Mesenteric fat pad (tissue), 1 donor: ENCODE data around the gene CIB4. TPM values are rescaled to one million over a fixed set of nuclear protein-coding genes. Genes with fewer than 3 reads are reported as not detected.

ENCODE experiments used
- DNase-seq: peaks from one replicate; pipeline ENCODE4 v3.0.0-alpha.2; 2020; ENCODE audit warnings: low spot score
- total RNA-seq: library from RNA; stranded (reverse); fragmentation: NEBNext Ultra II Directional; extraction: Animal tissue kit (Norgen Biotek cat#: 25700); gene quantifications from one replicate; pipeline ENCODE4 v1.2.1, GENCODE V29; 2021
- donor health status: DM: yes; HTN: yes; CAD: no.

The CIB4 gene
- total RNA-seq, 1 donor from 2014 or later: not detected

DNA sequence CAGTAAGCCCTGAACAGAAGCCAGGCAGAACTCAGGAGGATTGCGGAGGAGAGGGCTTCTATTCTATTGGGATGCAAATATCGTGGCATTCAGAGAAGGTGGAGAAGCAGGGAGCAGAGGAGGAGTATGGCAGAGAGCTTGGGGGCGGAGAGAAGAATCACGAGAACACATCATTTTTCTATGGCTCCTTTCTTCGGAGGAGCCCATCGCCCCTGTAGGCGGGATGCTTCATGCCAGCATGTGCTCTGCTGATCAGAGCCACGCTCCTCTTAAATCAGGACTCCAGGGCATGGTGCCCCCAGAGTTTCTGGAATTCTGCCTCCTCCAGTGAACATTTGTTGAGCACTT, 71.1 kb downstream of the CIB4 start:
- DNase-seq: peak; percentile 30

DNA sequence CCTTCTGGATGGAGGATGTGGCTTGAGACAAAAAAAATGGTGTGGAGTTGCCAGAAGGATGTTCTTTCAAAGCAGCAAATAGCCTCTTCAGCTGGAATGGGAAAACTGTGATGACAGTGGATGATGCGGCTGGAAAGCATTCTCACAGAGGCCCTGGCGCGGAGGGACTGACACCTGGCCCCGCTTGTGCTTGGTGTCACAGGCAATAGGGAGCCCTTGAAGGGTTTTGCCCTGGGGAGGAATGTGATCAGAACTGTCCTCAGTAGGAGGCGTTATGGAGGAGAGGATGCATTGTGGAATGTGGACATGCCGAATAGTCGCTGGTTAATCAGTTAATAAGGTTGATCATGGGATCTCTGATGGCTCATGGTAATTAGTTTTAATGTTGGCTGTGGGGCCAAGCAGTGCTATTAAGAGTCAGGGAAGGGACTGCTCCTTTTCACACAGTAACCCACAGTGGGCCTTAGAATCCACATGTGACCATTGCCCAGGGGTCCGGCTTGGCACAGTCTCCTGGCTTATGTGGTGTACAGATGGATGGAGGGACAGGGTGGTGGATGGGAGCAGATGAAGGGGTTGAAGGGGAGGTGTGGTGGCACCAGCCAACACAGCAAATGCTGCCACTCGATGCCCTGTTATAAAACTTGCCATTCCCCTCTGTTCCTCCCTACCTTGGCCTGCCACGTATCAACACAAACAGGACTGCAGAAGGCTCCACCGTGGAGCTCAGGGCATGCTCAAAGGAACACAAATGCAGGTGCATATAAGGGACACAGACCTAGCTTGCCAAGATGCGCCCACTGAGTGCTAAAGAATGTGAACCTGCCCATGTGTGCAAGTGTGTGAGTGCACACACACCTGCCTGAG, 71.7 kb downstream of the CIB4 start:
- peak; percentile 87 for DNase-seq

DNA sequence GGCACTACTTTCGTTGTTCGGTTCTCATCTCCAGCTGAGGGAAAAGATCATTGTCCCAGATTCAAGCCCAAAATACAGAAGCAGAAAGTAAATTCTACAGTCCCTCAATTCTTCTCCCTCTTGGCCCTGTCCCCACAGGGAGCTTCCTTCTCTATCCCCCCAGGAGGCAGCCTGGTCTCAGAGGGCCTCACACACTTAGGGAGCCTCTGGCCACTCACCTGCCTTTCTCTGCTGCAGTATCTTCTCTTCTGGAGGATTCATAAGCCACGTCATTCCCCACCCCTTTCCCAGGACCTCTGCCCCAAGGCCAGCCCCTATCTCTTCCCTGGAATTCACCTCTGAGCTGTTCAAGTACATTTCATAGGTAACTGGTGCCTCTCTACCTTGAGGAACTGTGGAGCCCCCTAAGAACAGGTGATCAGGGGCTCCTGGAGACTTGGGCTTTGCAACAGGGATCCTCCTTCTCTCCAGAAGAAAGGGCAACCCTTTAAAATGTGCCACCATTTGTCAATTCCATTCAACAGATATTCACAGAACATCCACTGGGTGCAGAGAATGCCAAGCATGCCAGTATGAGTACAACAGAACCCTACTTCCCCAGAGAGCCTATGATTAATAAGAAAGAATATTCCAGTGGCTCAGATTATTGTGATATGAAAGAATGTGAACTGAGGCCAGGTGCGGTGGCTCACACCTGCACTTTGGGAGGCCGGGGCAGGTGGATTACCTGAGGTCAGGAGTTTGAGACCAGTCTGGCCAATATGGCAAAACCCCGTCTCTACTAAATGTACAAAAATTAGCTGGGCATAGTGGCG, 72.9 kb downstream of the CIB4 start:
- peak; percentile 37 for DNase-seq

DNA sequence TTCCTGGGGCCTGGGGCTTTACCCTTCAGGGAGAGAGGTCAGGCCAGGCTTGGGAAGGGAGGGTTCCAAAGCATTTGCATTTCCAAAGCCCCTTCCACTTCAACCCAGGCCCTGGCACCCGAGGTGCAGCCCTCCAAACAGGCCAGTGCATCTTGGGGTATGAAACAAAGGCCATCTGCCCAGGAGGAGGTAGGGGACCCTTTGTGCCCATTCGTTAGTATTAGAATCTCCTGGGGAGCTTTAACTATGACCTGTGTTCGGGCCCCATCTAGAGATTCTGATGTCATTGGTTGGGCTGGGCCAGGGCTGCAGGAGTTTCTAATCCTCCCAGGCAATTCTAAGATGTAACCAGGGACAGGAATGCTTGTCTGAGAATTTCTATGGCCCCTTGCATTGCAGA, 73.6 kb downstream of the CIB4 start:
- DNase-seq: peak; percentile 43

DNA sequence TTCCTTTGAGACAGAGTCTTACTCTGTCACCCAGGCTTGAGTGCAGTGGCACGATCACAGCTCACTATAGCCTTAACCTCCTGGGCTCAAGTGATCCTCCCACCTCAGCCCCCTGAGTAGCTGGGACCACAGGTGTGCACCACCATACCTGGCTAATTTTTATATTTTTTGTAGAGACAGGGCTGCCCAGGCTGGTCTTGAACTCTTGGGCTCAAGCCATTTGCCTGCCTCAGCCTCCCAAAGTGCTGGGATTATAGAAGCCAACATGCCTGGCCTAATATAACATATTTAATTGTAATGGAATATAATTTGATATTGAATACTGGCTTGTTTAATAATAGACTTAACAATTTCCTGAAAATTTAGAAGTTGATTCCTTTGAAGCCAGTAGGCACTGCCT, 74.4 kb downstream of the CIB4 start:
- DNase-seq: peak; percentile 9

DNA sequence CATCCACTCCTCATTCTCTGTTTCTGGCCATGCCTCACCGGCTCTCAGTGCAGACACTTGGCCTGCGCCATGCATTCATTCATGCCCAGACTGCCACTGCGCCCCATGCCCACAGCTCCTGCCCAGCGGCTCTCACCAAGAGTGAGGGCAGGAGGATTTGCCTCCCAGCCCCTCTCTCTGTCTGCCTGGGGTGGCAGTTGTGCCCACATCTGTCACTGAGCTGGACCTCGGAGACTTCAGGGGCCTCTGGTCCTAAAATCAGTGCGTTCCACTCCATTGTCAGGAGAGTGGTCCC, 75.1 kb downstream of the CIB4 start:
- DNase-seq: peak; percentile 72

DNA sequence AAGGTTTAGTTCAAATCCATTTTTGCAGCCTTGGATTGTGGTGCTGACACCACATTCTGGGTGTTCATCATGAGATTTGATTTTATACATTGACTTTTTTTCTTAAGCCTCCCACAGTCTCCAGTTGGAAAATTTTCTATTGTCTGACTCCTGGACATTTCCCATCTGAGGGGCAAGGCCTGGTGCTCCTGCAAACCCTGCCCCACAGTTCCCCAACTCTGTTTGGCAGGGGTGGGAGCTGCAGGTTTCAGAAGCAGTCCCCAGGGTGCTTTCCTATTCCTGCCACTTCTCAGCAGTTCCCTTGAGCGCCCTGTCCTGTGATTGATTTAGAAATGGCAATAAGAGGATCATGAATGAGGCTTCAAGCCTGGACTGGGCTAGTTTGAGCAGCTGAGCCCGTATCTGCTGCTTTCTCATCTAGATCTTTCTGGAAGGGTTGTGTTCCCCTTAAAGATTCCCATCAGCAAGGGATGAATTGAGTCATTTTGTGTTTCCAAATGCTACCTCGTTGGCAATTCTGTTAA, 77.0 kb downstream of the CIB4 start:
- peak; percentile 55 for DNase-seq

DNA sequence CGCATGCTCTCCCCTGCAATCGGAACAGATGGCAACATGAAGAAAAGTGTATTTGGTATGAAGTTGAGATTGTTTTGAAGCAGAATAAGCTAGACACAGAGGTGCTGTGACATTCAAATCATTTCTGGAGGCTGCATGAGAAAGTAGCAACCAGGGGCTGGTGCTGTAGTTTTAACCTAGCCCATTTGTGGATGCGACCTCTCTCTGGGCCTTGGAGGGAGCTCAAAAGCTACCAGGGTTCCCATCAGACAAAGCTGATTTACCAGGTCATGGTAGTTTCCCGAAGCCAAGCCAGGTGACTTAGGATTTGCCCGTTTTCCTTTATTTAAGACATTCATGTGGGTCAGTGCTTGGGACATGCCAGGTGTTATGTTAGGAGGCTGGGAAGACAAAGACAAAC, 77.5 kb downstream of the CIB4 start:
- peak; percentile 26 for DNase-seq

DNA sequence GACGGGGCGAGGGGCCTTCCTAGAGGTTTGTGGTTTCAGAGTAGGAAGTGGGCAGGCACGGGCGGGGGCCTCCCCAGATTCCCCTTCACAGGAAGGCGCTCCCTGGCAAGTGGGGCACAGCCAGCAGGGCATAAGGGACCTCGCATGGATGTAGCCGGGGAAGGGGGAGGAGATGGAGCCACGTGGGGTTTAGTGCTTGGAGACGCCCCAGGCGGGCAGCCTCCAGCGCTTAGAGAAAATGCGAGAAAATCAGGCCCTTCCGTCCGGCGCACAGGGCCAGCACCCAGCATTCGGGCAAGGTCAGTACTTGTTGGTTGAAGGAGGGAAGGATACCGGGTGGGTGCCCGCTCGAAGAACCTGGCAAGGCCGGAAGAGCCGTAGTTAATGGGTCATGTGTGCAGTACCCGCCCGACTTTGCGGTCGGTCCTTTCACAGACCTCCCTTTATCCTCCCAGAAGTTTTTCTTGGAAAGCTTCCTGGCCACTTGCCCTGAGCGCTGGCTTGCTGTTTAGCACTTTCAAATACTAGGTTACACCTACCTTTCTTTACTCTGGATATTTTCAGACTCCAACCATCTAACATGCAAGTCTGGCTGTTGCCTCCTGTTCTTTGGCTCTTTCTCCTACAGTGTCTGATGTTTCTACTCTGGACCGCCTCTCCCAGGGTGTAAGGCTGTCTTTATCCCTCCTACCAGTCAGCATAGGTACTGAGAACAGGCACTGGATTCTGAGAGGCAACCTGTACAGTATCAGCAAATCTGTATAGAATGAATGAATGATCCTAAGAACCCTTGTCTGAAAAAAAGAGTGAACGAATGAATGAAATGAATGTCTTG, 78.1 kb downstream of the CIB4 start:
- peak; percentile 84 for DNase-seq

DNA sequence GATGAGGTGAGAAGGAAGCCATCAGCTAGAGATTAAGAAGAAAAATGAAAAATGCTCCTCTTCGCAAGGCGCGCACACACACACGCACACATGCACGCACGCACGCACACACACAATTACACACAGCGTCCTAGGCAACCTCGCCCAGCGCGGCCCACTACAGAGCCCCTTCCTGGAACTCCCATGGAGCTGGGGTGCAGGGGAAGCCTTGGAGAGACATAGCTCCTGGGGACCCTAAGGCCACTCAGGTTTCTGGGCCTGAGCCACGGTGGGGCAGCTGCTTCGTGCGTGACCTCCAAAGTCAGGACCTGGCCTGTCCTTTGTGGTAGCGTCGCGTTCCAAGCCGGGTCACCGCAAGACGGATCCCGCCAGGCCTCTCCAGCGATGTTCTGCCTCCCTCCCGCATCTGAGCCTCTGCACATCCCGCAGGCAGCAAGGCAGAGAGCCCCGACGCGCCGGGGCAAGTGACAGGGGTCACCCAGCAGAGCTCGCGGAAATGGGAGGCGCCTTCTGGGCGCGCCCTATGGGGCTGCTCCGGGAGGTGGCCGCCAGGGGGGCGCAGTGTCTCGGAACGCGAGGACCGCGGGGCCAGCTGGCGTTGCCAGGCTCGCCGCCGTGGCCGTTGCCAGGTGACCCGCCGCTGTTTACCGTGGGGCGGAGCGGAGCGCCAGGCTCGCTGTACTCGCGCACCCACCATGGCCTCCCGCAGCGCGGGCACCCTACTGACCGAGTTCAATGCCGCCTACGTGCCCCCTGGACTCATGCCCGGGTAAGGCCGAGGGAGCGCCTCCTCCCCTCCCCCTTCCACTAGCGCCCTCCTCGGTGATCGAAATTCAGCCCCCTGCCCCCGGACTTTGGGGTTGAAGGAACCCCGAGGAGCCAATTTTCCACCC, 79.0 kb downstream of the CIB4 start:
- peak; percentile 91 for DNase-seq

DNA sequence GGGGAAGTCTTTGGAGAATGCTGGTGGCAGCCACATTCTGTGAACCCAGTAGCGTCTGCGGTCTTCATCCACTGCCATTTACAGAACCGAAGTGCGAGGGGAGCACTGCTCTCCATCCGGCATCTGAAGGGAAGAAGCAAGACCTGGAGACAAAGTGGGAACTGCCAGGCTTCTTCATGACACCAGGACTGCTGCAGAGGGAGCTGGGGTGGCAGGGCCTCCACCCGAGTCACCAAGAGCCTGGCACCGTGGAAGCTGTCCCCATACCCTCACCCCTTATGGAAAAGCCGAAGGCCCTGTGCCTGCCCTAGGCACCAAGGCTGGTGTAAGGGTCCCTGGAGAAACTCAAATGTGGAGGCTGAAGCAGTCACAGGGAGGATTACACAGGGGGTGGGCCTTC, 79.8 kb downstream of the CIB4 start:
- peak; percentile 68 for DNase-seq

DNA sequence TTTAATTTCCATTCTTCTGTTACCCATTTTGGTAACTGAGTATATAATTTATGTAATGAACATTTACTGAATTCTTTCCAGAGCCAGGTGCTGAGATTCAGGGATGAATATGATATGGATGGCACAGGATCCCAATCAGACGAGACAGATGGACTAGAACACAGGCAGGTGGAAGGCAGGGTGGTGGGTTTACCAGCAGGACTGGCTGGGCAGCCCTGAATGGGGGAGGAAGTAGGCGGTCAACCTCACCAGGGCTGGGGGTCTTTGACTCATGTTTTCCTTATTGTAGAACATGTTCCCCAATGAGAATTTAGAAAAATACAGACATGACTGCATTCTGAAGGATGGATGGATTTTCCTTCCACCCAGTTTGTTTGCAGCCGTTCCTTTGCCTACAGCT, 80.3 kb downstream of the CIB4 start:
- DNase-seq: peak; percentile 37

DNA sequence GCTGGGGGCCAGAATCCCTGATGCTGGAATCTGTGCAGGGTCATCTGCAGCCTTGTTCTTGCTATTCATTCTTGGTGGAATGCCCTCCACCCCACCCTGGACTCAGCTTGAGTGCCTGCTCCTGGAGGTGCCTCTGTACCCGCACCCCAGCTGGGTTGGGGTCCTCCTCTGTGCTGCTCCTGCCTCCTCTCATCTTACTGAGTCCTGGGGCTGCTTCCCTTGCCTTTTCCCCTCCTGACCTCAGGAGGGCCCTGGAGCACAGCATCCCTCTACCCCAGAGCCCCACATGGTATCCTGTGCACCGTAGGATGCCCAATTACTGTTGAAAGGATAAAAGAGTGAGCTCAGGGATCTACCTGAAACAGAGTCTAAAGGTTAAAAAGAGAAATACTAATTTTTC, 81.6 kb downstream of the CIB4 start:
- peak; percentile 57 for DNase-seq

DNA sequence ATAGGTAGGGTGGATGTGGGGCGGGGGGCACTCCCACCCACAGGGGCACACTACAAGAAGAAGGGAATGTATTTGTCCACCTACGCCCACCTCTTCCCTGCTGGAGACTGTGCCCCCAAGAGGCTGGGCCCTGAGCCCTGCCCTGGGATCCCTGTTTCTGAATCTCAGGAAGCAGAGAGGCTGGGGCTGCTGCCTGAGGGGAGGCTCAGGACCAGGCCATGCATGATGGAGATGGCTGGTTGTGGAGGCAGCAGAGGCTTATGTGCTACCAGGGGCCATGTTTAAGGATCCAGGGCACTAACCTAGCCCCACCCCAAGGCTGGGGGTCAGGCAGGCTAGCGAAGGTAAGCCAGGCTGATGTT, 82.1 kb downstream of the CIB4 start:
- peak; percentile 59 for DNase-seq

DNA sequence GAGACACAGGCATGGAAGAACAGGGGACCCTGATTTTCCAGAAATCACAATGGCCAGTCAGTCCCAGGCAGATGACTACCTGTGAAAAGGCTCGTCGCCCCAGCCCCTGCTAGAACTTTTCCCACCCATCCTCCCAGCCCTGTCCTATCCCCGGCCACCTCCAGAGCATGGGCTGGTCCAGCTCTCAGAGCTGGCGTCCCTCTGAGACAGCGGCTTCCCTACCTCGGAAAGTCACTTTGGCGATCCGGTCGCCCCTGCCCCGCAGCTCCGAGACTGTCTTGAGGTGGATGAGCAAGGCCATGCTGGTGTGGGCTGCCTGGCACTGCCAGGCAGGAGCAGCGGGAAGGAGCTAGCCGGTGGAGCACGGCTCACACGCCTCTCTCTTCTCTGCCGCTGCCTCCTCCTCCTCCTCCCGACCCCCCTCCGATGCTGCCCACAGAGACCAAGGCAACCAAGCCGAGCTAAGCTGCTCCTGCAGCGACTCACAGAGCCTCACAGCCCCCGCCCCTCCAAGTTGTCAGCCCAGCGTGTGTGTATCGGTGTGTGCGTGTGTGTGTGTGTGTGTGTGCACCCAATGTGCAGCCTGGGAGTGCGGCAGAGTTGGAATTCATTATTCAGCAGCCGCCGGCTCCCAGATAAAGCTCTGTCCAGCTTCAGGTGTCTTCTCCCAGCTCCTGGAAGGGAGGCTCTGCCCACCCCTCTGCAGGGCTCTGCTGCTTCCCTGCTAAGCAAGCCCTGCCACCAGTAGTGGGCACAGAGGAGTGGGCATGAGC, 82.7 kb downstream of the CIB4 start:
- DNase-seq: peak; percentile 74

DNA sequence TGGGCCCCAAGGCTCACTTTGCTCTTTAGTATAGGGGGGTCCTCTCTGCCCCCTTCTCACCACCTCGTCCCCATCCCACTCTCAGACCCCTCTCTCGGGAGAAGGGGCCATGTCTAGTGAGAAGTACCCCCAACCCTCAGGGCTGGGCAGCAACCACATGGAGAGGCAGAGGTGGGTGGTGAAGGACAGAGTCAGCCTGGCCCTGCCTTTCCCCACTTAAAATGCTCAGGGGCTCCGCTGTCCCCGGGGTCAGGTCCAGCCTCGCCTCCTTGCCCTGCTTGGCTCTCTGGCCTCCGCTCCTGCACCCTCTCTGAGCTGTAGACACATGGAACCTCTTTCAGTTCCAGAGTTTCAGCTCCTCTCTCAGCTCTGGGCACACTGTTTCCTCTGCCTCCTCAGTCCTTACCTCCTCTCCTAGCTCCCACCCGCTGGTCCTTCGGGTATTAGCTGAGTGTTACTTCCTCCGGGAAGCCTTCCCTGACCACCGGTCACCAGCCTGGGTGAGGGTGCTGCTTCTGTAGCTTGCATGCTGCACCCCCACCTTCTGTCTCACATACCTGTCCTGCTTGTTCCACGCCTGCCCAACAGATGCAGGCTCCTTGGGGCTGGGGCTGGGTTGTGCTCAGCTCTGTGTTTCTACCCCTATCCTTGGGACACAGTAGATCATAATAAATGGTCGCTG, 83.8 kb downstream of the CIB4 start:
- peak; percentile 81 for DNase-seq

DNA sequence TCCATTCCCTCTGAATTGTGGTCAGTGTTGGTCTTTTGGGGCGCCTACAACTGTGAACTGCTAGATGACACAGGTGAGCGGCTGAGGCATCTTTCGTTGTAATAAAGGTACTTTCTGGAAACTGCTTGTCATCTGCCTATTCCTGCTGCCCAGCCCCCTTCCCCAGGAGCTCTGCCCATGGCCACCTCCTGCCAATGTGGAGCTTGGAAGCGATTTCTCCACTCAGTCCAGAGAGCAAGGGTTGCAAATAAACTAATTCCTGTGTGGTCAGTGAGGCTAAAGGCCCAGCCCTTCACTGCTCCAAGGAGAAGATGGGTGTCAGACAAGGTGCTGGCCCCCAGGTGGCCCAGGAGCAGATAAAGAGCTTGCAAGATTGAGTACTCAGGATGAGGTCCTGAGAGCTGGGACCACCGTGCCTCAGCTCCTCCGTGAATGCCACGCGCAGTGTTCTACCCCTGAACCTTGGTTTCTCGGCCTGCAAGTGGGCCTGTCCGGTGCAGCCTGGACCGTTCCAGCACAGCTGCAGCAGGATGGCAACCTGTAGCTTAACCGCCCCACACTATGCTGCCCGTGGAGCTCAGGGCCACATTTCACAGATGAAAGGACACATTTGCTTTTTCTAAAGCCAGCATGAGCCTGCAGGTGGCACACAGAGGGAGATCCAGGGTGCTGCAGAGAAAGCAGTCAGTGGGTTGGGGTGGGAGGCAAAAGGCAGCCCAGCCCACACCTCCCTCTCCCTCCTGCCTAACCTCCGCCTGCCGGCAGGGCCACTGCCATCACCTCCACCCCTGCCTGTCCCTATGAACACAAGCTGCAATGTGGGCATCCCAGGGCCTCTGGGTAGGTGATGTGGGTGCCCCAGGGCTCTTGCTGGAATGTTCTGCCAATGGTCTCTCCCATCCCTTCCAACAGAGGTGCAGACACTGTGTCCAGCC, 84.6 kb downstream of the CIB4 start:
- peak; percentile 83 for DNase-seq
